HG02973 (cell line): ENCODE data around the gene RANBP17.

Experiments
- ATAC-seq: cut with Tn5 transposase; IDR thresholded peaks from one replicate; pipeline ENCODE4 v1.9.1; 2021; ENCODE audit warnings: moderate library complexity; ENCODE audit not compliant: unreplicated experiment

The RANBP17 gene

GRCh38 chr5:171312129-171312974 lies 450.5 kb downstream of the RANBP17 start:
- no peak for ATAC-seq

DNA sequence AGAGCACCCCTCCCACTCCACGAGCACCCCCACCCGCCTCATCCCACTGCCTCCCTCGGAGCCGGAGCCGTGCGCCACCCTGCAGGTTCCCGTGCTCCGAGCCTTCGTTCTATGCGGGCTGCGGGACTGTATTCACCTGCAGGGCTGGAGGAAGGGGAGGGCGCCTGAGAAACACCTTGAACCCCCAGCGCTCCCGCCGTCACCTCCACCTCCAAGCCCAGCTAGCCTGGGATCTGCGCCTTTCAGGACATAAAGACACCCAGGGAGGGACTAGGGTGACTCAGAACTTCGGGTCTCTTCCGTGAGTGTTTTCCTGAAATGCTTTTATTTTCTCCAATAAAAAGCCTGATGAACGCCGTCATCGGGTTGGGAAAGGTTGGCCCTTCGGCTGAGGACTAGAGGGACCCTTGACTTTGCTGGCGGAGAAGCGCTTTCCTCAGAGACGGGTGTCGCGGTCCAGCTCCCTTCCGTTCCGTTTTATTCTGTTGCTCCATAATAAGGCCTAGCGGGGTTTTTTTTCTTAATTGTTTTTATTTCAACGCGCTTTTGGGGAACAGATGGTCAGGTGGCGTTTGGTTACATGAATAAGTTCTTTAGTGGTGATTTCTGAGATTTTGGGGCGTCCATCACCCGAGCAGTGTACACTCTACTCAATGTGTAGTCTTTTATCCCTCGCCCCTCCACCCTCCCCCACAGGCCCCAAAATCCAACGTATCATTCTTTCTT lies 451.8 kb downstream of the RANBP17 start:
- ATAC-seq = no peak

GRCh38 chr5:171314728-171315385 lies 453.0 kb downstream of the RANBP17 start:
- ATAC-seq = no peak

DNA sequence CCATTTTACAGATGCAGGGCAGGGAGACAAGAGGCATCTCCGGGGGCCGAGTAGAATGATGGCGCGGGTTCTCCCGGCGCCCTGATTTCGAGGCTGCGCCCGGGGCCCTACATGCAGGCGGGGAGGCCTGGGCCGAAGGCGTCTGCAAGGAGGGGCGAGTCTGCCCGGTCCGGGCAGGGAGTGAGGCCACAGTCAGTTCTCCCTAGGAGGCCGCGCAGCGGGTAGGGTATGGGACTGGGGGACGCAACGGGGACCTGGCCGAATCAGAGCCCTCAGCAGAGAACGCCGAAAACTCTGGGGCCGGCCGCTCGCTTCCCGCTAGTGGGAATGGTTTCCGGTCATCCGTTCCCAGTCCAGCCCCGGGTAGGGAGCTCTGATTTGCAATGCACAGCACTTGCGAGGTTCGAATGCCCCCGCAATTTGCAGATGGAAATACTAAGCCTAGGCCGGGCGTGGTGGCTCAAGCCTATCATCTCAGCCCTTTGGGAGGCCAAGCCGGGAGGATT lies 453.6 kb downstream of the RANBP17 start:
- ATAC-seq = no peak

- ATAC-seq = no peak
Observed at GRCh38 chr5:171315925-171316257, 454.1 kb downstream of the RANBP17 start.

GRCh38 chr5:171316258-171317121 lies 454.7 kb downstream of the RANBP17 start:
- ATAC-seq = no peak

GRCh38 chr5:171317230-171317629 lies 455.4 kb downstream of the RANBP17 start:
- no peak for ATAC-seq

- ATAC-seq = no peak
Observed at GRCh38 chr5:171318026-171318425, 456.2 kb downstream of the RANBP17 start.

DNA sequence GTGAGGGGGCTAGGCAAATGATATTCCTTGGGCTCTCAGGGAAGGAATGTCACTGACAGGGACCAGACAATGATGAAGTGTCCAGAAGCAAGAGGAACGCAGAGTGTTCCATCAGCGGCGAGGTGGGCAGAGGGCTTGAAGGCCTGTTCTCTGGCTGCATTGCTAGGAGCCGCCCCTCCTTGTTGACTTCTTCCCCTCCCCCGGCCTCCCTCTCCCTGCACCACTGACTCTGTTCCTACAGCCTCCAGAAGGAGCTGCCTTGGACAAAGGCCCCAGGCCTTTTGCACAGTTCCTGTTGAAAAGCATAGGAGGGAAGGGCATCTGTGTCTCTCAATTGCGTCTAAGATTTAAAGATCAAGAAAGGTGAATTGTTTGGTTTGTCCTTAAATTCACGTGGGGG lies 459.6 kb downstream of the RANBP17 start:
- ATAC-seq = no peak

DNA sequence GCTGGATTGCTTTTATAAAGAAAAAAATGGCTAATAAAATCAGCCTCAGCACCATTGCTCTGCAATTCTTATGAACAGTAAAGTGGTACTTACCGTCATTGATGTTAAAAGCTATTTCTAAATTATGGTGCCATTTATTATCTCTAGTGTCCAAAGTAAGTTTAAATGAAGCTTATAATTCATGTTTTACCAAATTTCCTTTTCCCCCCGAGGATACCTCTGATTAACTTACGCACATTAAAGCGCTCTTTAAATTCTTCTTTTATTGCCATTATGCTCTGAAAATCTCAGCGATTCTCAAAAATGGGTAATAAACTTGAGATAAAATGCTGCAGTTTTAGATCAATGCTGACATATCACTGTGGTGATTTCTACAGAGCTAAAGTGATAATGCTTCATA lies 460.7 kb downstream of the RANBP17 start:
- no peak for ATAC-seq

GRCh38 chr5:171323007-171323406 lies 461.2 kb downstream of the RANBP17 start:
- ATAC-seq = no peak

- no peak for ATAC-seq
Observed at GRCh38 chr5:171323806-171324632, 462.2 kb downstream of the RANBP17 start.

DNA sequence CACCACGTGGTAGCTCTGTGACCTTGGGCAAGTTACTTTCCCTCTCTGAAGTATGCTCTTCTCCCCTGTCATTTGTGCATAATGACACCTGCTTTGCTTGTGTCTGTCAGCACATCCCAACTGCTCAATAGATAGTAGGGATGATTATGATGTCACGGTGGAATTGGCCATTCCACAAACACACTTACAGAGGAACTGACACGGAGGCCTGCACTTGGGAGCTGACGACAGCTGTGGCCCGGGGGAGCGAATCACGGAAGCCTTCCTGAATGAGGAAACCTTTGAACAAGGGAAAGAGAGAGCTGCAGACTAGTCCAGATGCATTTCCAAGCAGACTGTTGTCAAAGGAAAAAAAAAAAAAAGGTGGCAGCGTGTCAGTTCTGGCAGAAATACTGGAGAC lies 468.2 kb downstream of the RANBP17 start:
- ATAC-seq = no peak

- ATAC-seq = no peak
Observed at GRCh38 chr5:171335616-171336015, 473.8 kb downstream of the RANBP17 start.

DNA sequence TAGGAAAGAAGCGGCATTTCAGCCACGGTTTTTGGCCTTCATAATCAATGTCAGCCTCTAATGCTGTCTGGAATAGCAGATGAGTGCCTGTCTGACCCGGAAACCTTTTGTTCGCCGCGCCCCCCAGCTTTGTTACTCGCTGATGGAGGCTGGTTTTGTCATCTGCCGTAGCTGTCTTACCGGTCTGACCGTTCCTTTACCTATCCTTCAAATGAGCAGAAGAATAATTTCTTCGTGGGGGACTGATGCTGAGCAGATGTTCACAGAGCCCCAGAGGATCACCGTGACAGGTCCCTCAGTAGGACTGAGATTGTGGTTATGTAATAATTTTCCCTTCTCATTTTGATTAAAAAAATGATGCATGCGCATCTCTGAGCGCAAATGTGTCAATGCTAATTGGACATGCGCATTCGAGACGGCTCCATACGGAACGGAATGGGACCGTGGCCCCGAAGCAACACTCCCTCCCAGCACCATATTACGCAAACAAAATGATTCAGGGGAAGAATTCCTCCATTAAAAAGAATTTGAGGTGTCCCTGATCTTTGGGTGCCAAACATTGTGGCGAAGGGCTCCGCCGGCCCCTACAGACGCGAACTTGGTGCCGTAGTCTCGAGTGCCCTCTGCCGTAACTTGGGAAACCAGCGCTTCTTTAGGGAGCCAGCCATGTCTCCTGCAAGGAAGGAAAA lies 474.8 kb downstream of the RANBP17 start:
- no peak for ATAC-seq

DNA sequence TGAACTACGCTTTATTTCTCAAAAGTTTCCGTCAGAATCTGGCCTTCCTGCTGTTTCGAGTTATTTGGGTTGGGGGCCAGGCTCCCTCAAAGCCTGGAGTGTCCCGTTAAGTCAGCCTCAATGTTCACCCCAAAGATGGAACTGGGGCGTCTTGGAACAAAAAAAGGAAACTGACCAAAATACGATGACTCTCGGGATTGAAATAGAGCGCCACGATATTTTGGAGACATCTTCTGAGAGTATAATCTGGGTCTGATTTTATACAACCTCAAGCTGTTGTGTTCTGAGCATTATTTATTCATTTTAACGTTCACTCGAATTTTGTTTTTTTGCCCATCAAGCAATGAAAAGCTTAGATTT lies 475.4 kb downstream of the RANBP17 start:
- no peak for ATAC-seq

DNA sequence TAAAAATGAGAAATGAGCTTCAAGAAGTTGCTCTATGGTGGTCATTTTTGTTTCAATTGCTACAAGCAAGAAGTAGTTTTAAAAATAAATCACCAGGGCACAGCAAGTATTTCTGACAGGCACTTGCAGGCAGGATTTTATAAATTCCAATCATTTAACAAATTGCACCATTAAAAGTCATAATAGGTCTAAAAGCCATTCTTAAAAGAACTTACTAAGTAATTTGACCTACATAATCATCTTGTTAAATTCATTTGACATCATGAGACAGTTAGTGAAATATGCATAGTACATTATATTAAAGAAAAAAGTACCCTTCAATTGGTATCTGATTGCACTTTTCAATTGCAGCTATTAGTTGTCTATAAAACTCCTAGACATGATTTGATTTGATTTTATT lies 478.2 kb downstream of the RANBP17 start:
- no peak for ATAC-seq

- no peak for ATAC-seq
Observed at GRCh38 chr5:171340491-171340890, 478.7 kb downstream of the RANBP17 start.

DNA sequence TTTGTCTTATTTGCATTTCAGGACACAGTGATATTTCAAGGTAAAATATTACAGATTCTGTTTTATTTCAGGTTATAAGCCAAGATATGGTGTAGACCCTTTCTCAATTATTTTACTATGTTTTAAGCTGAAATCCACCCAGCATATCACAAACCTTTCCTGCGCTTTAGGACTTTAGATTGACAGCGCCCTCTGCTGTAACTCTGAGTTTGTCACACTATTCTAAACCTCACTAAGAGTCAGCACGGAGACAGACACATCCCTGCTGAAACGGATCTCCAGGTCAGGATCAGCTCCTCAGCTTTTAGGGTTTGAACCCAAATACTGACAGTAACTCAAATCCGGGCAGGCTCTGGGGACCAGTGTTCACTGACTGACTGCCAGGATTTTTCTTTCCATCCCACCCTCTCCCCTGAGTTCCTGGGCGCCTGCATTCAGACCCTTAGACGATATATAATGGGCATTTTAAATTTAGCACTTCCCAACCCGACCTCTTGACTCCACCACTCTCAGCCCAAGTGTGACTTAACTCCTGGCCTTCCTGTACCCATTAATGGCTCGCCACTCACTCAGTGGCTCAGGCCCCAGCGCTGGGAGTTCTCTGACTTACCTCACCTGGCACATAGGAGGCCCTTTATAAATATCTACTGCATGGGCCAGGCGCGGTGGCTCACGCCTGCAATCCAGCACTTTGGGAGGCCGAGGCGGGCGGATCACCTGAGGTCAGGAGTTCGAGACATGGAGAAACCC lies 480.7 kb downstream of the RANBP17 start:
- no peak for ATAC-seq
